Heart left ventricle (tissue), 16 donors: ENCODE measurements around the gene CLPSL1. TPM values are rescaled to one million over a fixed set of nuclear protein-coding genes. Genes with fewer than 3 reads are reported as not detected.

Source experiments
- ATAC-seq, 4 donors: fragments of 200-7000 bp; cut with Tn5 transposase; one replicate each; pipeline ENCODE4 v1.9.1; 2020 to 2022; ENCODE audit warnings: moderate library complexity in 4 of 4, mild to moderate bottlenecking in 3 of 4, moderate number of reproducible peaks in 1 of 4
- DNase-seq, 5 donors: peaks; one replicate each; pipeline ENCODE4 v3.0.0-alpha.2; 2020
- H3K27ac ChIP-seq, 12 donors: fragments of 200-600 bp; sonication (generic) in 4 of 12; one replicate each; pipeline versions ENCODE4 v1.5.0 to v1.8.0; 2016 to 2022; ENCODE audit warnings: mild to moderate bottlenecking in 2 of 12
- H3K27me3 ChIP-seq, 9 donors: fragments of 200-600 bp; sonication (generic) in 2 of 9; one replicate each; pipeline versions ENCODE4 v1.5.1 to v1.8.0; 2016 to 2022; ENCODE audit warnings: mild to moderate bottlenecking in 3 of 9
- H3K36me3 ChIP-seq, 9 donors: fragments of 200-600 bp; sonication (generic) in 2 of 9; one replicate each; pipeline versions ENCODE4 v1.5.0 to v1.8.0; 2018 to 2022; ENCODE audit warnings: mild to moderate bottlenecking in 2 of 9
- H3K4me1 ChIP-seq, 12 donors: fragments of 200-600 bp; sonication (generic) in 4 of 12; one replicate each; pipeline versions ENCODE4 v1.5.0 to v1.8.0; 2016 to 2022; ENCODE audit warnings: mild to moderate bottlenecking in 3 of 12
- H3K4me3 ChIP-seq, 12 donors: fragments of 200-600 bp; sonication (generic) in 4 of 12; one replicate each; pipeline versions ENCODE4 v1.5.0 to v1.8.0; 2017 to 2022; ENCODE audit warnings: mild to moderate bottlenecking in 9 of 12, moderate library complexity in 4 of 12
- H3K9me3 ChIP-seq, 12 donors: fragments of 200-600 bp; sonication (generic) in 4 of 12; one replicate each; pipeline versions ENCODE4 v1.5.0 to v1.8.0; 2016 to 2022; ENCODE audit warnings: mild to moderate bottlenecking in 1 of 12
- CTCF ChIP-seq, 12 donors: fragments of 200-600 bp; sonication (generic) in 4 of 12; IDR thresholded peaks; one replicate each; pipeline versions ENCODE4 v1.5.0 to v1.8.0; 2018 to 2022; ENCODE audit warnings: antibody characterized with exemption in 12 of 12, mild to moderate bottlenecking in 5 of 12
- POLR2A ChIP-seq, 2 donors: fragments of 450-650 bp; IDR thresholded peaks; one replicate each; pipeline ENCODE4 v1.6.1; 2017; ENCODE audit warnings: antibody characterized with exemption in 2 of 2, mild to moderate bottlenecking in 2 of 2, moderate library complexity in 2 of 2
- WGBS, 4 donors: extraction: QIAGEN DNeasy Blood & Tissue Kit in 2 of 4; methylation state at CpG; one replicate each; pipeline versions ENCODE4 v1.1.5 to v1.1.7; 2013 to 2018; 5-methylcytosine and 5-hydroxymethylcytosine counted together
- intact Hi-C, 10 donors: fragments of 100-400 bp; cut with DNase I; formaldehyde crosslinking; loops; one replicate each; pipeline versions ENCODE4 v1.11.1 to v1.14.2; 2022
- polyA plus RNA-seq, 2 donors: library from polyadenylated mRNA; stranded (reverse); fragments of 200-250 nt; gene quantifications; one replicate each; pipeline ENCODE4 v1.2.3, GENCODE V29; 2013
- total RNA-seq, 9 donors: library from RNA; depleted of rRNA in 2 of 9; stranded (reverse); fragments of >200 nt in 2 of 9; fragmentation: NEBNext Ultra II Directional in 3 of 9; extraction: Animal tissue kit (Norgen Biotek cat#: 25700) in 3 of 9; gene quantifications; one replicate each; pipeline versions ENCODE4 v1.1.0 to v1.2.4, GENCODE V29; 2016 to 2023
- donor health status: ischemic (EF 13 %, LVEDD 7.1; RV severe dilation, severe dysfunction).
- donor health status: healthy with polysubstance abuse.
- donor health status: DM: no; HTN: yes; CAD: no.
- donor health status: DM: no; HTN: no; CAD: no.
- donor health status: ischemic (EF 25% LVEDD 6.9; RV normal size, moderate dysfunction).
- donor health status: ischemic (EF 25% LVEDD 5.7; RV mildly dilated, moderate dysfunction).
- donor health status: healthy.
- donor health status: DM: yes; HTN: yes; CAD: no.
- donor health status: ischemic (EF 35%, LVEDD 5.7; RV mildly dilated, moderate dysfunction).
- donor health status: nonischemic (EF 11% LVEDD 7.7; RV severe dilation, severe dysfunction).
- donor health status: DM: yes; HTN: yes; CAD: no.
- donor health status: PGD.
- donor health status: ischemic (EF 29% LVEDD 5.4; RV normal size, mild dysfunction).
- donor health status: nonischemic (EF 23%, LVEDD 6.1; RV moderate dilation, normal function).

Gene CLPSL1
- total and polyA plus RNA-seq, 11 donors = not detected

GRCh38 chr6:35777356-35778102, 3.3 kb upstream of the CLPSL1 start:
- DNase-seq (no peak), ATAC-seq (no peak)
- Histone ChIP-seq H3K9me3 (no peaks in the 10 kb centered on the region), H3K4me3 (no peak overlapping the region), H3K4me1 (peaks cover 0 to 9% (median 5%) of the 10 kb centered on the region in 12 donors), H3K36me3 (no peaks in the 10 kb centered on the region), H3K27me3 (peaks cover 0 to 46% (median 12%) of the 10 kb centered on the region in 9 donors), H3K27ac (no peak overlapping the region)
- TF ChIP-seq CTCF (IDR thresholded peaks at IDR 0.05) (no peak), POLR2A (IDR thresholded peaks at IDR 0.05) (no peak)
- 84 to 87% (median 85%) methylated on average over 10 of the region's 10 CpGs for WGBS, 4 donors
- intact Hi-C loops = no loop called here

- H3K4me3 ChIP-seq = no peak overlapping the region
- TF ChIP-seq CTCF (IDR thresholded peaks at IDR 0.05) (no peak), POLR2A (IDR thresholded peaks at IDR 0.05) (no peak)
- H3K9me3 ChIP-seq = no peaks in the 10 kb centered on the region
- peaks cover 0 to 45% (median 12%) of the 10 kb centered on the region in 9 donors for H3K27me3 ChIP-seq
- peaks cover 0 to 9% (median 5%) of the 10 kb centered on the region in 12 donors for H3K4me1 ChIP-seq
- WGBS, 4 donors = 67 to 79% (median 70%) methylated on average over 2 of the region's 2 CpGs
- intact Hi-C loops = no loop called here
- ATAC-seq (peak in 1 of 4 donors; percentile 52), DNase-seq (no peak)
- no peaks in the 10 kb centered on the region for H3K36me3 ChIP-seq
- no peak overlapping the region for H3K27ac ChIP-seq
Observed at GRCh38 chr6:35778437-35778836, 2.4 kb upstream of the CLPSL1 start.

- no peak for ATAC-seq
- intact Hi-C loops = no loop called here
- H3K27me3 ChIP-seq = peaks cover 0 to 45% (median 12%) of the 10 kb centered on the region in 9 donors
Observed at GRCh38 chr6:35781290-35781689, 471 bp downstream of the CLPSL1 start.

More at GRCh38 chr6:35781290-35781689, 471 bp downstream of the CLPSL1 start:
- H3K27ac ChIP-seq = no peak overlapping the region
- peaks cover 0 to 6% (median 4%) of the 10 kb centered on the region in 12 donors for H3K4me1 ChIP-seq
- 90 to 98% (median 91%) methylated on average over 2 of the region's 2 CpGs for WGBS, 4 donors
- H3K4me3 ChIP-seq = no peak overlapping the region
- TF ChIP-seq CTCF (IDR thresholded peaks at IDR 0.05) = no peak
- TF ChIP-seq POLR2A (IDR thresholded peaks at IDR 0.05) = no peak
- DNase-seq = no peak
- H3K36me3 ChIP-seq = no peaks in the 10 kb centered on the region
- no peaks in the 10 kb centered on the region for H3K9me3 ChIP-seq
